NK-92 (cell line): ENCODE measurements around the gene PCNX3.
"Not testable (repeated sequence)": the region's sequence is repeated elsewhere in the genome, so short reads cannot be mapped to it uniquely, and the experiment has no call there.

ENCODE experiments used
- DNase-seq: peaks from one replicate; lab custom pipeline; 2025; ENCODE audit not compliant: unreplicated experiment; lab: John Stamatoyannopoulos, UW

PCNX3 gene

DNA sequence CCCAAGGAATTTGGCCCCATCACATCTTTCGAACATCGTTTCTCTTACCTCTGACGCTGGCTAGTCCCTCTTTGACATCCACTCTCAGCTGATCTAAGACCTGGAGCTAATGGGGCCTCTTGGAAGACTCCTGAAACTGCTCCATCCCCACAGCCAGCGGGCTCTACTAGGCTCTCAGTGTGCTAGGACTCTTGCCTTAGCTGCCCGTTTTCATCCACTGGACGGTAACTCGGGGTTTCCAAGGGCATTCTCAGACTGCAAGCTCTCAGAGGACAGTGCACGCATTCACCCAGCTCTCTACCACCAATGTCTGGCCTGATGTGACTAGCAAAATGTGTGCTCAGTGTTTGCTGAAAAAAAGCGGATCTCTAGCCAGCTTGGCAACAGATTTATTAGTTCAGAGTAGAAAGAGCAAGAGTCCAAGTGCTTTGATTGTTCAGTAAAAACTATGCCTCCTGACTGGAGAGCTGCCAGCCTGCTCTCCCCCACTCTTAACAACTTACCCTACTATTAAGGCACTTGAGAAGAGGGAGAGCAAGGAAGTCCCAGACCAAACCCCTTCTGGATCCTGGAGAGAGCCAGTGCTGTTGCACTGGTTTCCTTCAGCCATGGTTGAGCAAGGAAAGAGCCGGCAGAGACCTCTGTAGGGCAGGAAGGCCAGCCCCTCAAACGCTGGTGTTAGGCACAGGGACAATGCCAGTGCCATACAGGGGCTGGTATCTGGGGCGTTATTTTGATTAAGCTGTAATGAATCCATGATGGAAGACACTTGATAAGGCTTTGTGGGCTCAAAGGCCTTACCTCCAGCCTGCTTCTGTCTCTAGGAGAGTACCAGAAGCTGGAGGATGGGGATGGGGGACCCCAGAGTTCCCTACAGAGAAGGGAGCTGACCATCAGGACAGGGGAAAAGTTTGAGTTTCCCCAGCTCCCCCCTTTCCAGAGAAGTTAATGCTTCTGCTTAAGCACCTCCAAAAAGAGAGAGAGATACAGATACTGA lies 38.0 kb downstream of the PCNX3 start:
- DNase-seq, result no peak

DNA sequence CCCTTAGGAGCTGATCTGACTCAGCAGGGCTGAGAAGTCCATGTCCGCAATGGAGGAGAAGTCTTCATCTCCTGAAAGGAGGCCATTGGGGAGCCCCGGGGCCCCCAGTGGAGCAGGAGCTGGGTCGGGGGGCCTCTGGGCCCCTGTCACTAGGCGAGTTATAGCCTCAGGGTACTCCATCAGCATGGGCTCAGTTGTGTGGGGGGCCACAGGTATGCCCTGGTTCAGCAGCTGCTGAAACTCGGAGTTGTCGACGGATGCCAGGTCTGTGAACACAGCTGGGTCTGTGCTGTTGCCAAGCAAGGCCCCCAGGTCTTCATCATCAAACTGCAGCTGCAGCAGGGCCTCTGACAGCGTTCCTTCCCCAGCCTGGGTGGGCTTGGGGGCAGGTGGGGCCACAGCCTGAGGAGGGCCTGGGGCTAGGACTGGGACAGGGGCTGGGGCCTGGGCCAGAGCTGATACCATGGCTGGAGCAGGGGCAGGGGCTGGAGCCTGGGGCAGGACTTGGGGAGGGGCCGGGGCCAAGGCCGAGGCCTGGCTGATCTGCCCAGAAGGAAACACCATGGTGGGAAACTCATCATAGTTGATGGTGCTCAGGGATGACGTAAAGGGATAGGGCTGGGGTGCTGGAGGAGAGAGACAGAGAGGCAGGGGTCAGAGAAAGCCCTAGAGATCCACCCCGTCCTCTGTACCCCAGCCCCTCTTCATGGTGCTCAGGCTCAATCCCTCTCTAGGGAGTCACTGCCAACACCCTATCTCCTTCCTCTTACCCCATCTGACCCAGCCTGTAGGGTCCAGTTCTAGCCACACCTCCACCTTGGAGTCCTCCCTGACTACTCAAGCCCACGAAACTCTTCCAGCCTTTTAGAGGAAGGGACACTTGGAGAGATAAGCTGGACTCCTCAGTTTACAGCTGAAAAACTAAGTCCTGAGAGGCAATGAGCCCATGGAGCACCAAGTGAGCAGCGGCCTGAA lies 39.1 kb downstream of the PCNX3 start:
- DNase-seq, result no peak

DNA sequence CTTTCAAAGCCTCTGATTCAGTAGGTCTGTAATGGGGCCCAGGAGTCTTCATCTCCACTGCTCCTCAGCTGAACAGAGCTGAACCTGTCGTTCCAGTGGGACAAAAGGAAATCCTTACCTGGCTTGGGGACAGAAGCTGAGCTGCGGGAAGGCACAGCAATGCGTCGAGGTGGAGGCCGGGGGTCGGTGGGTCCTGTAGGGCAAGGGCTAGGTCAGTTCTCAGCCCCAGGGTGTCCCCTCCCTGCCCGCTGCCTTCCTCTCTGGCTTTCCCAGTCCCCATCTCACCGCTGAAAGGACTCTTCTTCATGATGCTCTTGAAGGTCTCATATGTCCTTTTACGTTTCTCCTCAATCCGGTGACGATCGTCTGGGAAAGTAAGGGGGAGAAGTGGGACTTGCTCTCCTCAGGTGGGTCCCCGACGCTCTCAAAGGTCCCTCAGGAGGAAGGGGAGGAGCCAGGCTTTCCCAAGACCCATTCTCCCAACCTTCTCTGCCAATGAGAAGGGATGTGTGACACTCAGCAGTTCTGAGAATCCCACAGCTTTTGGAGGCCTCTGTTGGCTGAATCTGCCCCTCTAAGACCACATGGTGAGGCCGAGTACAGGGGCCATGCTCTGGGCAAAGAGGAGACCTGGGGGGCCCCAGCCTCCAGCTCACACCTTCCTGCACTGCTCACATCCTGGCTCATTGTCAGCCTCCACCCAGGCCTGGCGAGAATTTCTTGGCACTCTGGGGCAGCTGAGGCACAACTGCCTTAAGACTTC lies 40.2 kb downstream of the PCNX3 start:
- DNase-seq, result no peak

DNA sequence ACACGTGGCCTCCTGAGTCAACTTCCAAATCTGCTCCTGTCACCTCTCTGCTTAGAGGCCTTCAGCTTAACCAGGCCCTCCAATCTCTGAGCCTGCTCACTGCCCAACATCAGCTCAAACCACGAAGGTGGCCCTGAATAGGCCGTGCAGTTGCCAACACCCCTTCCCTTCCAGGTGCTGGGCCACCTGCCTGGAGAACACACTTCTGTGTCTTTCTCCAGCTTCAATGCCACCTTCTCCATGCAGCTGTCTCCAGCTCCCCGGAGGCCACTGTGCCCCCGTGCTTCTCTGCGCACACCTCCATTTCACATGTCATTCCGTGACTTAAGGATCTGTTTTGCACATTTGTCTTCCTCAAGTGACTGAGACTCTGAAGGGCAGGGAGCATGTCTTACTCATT lies 41.9 kb downstream of the PCNX3 start:
- DNase-seq, result no peak

DNA sequence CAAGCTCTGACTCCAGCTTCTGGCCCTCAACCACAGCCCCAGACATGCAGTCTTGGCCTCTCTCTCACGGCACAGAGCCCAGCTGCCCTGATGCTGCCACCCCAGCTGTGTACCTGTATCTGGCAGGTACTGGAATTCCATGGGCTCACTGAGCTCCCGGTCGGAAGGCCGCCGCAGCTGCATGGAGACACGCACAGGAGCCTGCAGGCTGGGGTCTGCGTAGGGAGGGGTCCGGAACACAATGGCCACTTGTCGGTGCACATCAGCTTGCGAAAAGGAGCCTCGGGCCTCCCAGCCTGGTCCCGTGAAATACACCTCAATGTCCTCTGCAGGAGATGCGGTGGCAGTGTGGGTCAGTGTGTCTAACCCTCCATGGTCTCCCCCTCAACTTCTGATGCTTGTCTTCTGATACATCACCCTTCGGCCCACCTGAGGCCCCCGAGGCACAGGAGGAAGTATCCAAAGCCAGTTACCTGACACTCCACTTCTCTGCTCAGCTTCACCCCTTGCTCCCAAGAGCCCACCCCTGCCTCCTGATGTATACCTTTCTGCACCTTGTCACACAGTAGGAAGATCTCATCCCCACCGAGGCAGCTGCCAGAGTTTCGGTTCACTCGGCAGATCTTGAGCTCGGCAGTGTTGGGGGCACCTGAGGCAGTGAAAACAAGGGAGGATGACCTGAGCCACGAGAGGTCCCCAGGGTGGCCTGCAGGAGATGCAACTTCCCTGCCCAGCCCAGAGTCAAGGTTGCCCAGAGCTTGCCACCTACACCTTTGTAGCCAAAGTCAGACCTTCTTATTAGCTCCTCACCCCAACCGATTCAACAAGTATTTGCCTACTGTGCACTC lies 42.8 kb downstream of the PCNX3 start:
- no peak for DNase-seq

DNA sequence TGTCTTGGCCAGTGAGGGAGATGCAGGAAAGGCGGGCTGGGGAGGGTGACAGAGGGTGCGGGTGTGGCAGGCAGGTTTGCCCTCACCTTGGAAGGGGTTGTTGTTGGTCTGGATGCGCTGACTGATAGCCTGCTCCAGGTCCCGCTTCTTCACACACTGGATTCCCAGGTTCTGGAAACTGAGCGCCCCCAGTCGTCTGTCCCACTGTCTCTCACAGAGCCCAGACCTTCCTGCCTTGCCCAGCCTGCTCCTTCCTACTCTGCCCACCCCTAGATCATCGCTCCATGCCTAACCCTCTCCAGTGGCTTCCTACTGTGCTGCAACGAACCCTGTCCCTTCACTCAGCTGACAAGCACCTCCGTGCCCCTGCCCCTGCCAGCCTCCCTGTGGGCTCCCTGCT lies 44.5 kb downstream of the PCNX3 start:
- DNase-seq, result no peak

DNA sequence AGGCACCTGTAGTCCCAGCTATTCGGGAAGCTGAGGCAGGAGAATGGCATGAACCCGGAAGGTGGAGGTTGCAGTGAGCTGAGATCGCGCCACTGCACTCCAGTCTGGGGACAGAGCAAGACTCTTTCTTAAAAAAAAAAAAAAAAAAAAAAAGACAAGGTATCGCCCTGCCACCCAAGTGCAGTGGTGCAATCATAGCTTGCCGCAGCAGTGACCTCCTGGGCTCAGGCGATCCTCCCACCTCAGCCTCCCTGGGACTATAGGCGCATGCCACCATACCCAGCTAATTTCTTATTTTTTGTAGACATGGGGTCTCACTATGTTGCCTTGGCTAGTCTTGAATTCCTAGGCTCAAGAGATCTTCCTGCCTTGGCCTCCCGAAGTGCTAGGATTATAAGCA lies 45.3 kb downstream of the PCNX3 start:
- DNase-seq, result not testable (repeated sequence)

DNA sequence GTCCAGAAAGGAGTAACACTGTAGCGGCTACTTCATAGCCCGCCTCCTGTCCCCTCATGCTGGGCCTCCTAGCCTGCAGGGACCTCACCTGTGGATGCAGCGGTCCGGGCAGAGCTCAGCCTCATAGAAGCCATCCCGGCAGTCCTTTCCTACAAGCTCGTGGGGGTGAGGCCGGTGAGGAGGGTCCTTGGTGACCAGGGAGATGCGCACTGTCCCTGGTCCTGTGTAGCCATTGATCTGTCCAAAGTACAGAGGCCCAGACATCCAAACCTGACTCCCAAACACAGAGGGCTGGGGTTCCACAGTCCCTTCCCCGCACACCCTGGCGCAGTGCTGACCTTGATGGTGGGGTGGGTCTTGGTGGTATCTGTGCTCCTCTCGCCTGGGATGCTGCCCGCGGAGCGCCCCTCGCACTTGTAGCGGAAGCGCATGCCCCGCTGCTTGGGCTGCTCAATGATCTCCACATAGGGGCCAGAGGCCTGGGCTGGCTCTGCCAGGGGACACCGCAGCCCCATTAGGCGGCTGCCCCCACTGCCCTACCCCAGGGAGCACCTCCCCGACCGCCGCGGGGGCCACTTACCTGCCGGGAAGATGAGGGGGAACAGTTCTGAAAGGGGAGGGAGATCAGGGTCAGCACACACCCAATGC lies 46.1 kb downstream of the PCNX3 start:
- DNase-seq, result no peak

DNA sequence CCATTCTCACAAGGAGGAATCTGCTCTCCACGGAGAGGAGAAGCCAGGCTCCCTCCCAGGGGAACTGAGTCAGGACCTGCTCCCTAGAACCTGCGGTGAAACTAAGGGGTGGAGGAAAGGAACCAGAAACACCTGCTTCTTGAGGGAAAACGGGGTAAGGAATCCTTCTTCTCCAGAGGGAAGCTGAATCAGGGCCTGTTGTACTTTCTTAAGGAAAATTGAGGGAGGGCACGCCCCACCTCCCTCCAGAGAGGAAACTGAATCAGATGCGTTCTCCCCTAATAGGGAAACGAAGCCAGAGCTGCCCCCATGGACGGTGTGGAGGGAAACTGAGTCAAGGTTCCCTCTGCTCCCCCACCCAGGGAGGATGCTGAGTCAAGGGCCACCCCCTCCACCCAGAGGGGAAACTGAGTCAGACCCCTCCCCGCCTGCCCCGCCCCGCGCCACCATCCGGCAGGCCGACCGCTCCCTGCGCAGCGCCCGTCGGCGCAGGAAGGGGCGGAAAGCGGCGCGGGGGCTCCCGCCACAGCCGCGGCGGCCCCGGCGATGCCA lies 46.7 kb downstream of the PCNX3 start:
- no peak for DNase-seq

DNA sequence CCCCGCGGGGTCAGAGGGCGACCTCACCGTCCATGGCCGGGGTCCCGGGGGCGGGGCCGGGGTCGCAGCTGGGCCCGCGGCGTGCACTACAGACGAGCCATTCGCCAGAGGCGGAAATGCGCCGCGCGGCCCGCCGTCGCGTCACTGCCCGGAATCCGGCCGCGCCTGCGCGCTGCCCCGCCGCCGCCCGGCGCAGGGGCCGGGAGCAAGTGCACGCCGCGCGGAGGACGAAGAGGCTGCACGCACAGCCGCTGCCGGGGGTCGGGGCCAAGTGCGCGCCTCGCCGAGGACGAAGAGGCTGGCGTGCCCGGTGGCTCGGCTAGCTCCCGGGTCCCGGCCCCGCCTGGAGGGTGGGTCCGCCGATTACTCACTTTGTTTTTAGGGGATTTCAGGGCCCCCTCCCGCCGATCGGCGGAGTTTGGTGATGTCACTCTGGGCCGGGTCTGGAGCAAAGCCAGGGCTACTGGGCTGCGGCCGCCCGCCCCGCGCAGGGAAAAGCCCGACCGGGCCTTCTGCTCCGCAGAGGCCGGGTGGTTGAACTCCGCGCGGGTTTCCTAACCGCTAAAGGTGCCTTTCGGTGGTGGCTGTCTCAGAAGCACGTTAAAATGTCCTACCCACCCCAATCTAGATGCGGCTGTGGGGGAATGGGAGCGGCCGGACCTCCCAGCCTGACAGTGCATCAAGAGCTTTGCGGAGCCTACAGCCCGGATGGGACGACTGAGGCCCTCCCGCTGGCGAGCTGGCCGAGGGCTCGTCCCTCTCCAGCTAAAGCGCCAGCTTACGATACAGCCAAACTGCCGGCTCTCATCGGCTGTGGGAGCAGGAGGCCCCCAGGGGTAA lies 47.4 kb downstream of the PCNX3 start, which contains the start of gene RELA:
Gene RELA (minus strand): TSS at position 118 of the 840 bp plus-strand sequence. CDS start 84 bp downstream, at position 34.
- DNase-seq, result no peak

DNA sequence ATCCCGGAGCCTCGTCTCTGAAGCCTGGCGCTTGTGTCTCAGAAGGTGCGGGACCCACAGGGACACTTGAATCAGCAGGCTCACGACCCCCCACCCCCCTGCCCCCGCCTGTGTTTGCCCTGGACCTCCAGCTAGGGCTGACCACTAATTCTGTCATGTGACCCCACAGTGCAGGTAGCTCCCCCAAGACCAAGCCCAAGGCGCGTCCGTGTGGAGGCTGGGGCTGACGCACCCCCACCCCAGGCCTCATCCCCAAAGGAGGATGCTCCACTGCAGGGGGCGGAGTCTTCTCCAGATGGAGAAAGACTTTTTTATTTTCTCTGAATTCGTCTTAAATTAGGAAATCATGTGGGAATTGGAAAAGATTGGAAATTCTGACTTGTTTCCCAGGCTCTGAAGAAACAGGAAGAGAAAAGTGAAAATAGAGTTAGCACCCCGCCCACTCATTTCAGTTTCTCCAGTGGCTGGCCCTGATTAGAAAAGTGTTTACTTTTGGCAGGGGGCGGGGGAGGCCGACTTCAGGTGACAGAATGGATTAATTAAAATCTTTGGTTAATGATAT lies 48.1 kb downstream of the PCNX3 start:
- DNase-seq, result no peak

DNA sequence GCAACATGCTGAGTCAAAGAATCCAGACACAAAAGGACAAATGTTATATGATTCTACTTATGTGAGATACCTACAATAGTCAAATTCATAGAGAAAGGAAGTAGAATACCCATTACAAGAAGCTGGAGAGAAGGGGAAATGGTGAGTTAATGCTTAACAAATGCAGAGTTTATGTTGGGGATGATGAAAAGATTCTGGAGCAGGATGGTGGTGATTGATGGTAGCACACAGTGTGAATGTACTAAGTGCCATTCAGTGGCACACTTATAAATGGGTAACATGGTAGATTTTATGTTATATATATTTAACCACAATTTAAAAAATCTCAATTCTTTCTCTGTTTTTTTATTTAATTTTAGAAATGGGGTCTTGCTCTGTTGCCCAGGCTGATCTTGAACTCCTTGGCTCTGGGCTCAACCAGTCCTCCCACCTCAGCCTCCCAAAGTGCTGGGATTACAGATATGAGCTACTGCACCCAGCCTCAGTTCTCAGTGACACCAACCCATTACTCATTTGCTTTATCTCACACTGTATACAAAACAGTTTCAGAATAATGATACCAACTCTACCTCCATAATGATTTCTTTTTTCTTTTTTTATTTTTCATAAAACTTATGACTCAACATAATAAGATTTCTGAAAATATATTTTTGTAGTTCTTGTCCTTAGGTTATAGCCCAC lies 56.7 kb downstream of the PCNX3 start:
- DNase-seq, result no peak

DNA sequence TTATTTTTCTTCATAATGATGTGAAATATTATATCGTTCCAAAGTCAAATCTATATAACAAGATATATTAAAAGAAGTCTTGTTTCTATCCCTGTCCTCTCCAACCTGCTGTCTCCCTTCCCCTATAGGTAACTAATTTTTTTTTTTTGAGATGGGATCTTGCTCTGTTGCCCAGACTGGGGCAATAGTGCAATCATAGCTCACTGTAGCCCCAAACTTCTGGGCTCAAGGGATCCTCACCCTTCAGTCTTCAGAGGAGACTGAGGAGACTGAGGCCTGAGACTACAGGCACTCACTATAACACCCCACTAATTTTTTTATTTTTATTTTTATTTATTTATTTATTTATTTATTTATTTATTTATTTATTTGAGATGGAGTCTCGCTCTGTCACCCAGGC lies 57.4 kb downstream of the PCNX3 start:
- no peak for DNase-seq

DNA sequence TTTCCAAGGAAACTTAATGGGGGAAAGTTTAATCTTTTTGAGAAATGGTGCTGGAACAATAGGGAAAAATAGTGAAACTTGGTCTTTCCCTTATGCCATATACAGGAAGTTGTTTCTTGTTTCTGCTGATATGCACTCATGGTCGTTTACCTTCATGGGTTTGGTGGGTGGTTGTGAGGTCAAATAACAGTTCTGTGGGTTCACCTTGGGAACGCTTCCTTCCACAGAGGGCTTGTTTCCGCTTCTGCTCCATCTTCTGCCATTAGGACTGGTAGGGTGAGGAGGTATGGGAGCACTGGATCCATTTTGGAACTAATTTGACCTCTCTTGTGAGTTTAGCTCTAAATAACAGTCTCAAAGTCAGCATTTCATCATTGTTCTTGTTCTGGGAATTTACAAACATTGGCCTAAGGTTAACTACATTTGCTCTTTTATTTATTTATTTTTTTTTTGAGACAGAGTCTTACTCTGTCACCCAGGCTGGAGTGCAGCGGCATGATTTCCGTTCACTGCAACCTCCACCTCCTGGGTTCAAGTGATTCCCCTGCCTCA lies 64.7 kb downstream of the PCNX3 start:
- DNase-seq, result no peak

DNA sequence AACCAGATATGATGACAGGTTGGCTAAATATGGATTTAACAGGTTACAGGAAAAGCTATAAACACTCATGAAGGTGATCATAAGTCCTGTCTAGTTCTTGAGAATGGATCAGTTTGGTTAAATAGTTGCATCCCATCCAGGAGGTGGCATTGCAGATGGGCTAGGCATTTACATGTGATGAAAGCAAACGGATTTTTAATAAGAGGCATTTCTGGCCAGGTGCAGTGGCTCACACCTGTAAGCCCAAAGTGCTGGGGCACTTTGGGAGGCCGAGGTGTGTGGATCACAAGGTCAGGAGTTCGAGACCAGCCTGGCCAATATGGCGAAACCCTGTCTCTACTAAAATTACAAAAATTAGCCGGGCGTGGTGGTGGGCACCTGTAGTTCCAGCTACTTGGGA lies 67.9 kb downstream of the PCNX3 start:
- DNase-seq, result not testable (repeated sequence)

DNA sequence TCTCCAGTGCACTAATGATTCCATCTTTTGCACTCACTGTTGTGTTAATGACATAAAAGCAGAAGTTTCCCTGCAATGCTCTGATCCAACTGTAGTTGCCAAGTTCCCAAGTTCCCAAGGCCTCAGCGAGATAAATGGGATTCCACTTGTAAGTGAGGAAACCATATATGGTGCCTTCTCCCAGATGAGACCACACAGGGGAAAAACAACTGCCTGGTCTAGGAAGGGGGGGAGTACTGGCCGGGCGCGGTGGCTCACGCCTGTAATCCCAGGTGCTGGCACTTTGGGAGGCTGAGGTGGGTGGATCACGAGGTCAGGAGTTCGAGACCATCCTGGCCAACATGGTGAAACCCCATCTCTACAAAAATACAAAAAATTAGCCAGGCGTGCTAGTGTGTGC lies 70.4 kb downstream of the PCNX3 start:
- DNase-seq, result no peak
